AG04450 (cell line): ENCODE data around the gene WDR33. TPM values are rescaled to one million over a fixed set of nuclear protein-coding genes. Genes with fewer than 3 reads are reported as not detected.
A peak's percentile ranks its signal among the peaks of the same experiment; 100 is the strongest.

ENCODE experiments used
- CTCF ChIA-PET: fragments of 300-600, 350-600 bp; formaldehyde crosslinking; extraction: SDS; loops from one replicate; lab custom pipeline; 2022; ENCODE audit warnings: antibody characterized with exemption, inconsistent platforms; lab: Charles Lee
- POLR2A ChIA-PET: fragments of 350-600 bp; formaldehyde crosslinking; extraction: SDS; loops from one replicate; lab custom pipeline; 2021; ENCODE audit warnings: antibody characterized with exemption, inconsistent platforms; lab: Yijun Ruan, JAX
- DNase-seq: peaks from one replicate; pipeline ENCODE4 v3.0.0-alpha.2; 2011; ENCODE audit warnings: low read depth, low spot score
- H3K27ac ChIP-seq: one replicate; pipeline ENCODE4 v1.5.1; 2012; ENCODE audit warnings: low read depth, low read length, control low read depth
- H3K27me3 ChIP-seq: one replicate; pipeline ENCODE4 v1.6.0; 2012; ENCODE audit warnings: low read length; ENCODE audit not compliant: control insufficient read depth, insufficient read depth
- H3K4me3 ChIP-seq: 2 replicates; pipeline ENCODE4 v1.5.1; 2011; ENCODE audit warnings: mild to moderate bottlenecking, low read depth, low read length, control low read depth
- H3K9me3 ChIP-seq: 2 replicates; pipeline ENCODE4 v1.5.1; 2012; ENCODE audit warnings: low read length; ENCODE audit not compliant: control insufficient read depth, insufficient read depth
- CTCF ChIP-seq: IDR thresholded peaks from 2 replicates; pipeline ENCODE4 v1.5.1; 2011; ENCODE audit warnings: low read depth, low read length, control low read depth, inconsistent platforms
- polyA plus RNA-seq: library from polyadenylated mRNA; depleted of rRNA; stranded (reverse); fragments of >200 nt; gene quantifications from 2 replicates; pipeline ENCODE4 v1.2.3, GENCODE V29; 2011

The WDR33 gene
- polyA plus RNA-seq, 1 experiment: 54.1 TPM

GRCh38 chr2:127678991-127679390 lies 132.0 kb downstream of the WDR33 start:
- no peak overlapping the region for H3K27ac ChIP-seq
- ChIA-PET POLR2A (no interaction called here), CTCF (no interaction called here)
- no peaks in the 10 kb centered on the region; the same call in 1 of the 2 replicates for H3K9me3 ChIP-seq
- no peak for TF ChIP-seq CTCF
- H3K27me3 ChIP-seq: peaks cover 17% of the 10 kb centered on the region
- no peak for DNase-seq
- H3K4me3 ChIP-seq: no peak overlapping the region

- no peak overlapping the region for H3K4me3 ChIP-seq
- H3K9me3 ChIP-seq: no peaks in the 10 kb centered on the region; the same call in 1 of the 2 replicates
- CTCF ChIA-PET: no interaction called here
- no peak for TF ChIP-seq CTCF
- peaks cover 17% of the 10 kb centered on the region for H3K27me3 ChIP-seq
- DNase-seq: no peak
- H3K27ac ChIP-seq: no peak overlapping the region
- POLR2A ChIA-PET: no interaction called here
These were observed 132.4 kb downstream of the WDR33 start for GRCh38 chr2:127678531-127678930.

GRCh38 chr2:127676906-127677305 lies 134.1 kb downstream of the WDR33 start:
- ChIA-PET POLR2A (no interaction called here), CTCF (no interaction called here)
- TF ChIP-seq CTCF: no peak
- peaks cover 17% of the 10 kb centered on the region for H3K27me3 ChIP-seq
- DNase-seq: no peak
- no peak overlapping the region for H3K4me3 ChIP-seq
- no peak overlapping the region for H3K27ac ChIP-seq
- H3K9me3 ChIP-seq: no peaks in the 10 kb centered on the region; the same call in 1 of the 2 replicates

GRCh38 chr2:127675331-127676261 lies 135.4 kb downstream of the WDR33 start, which contains the start of gene LIMS2:
TSS of gene LIMS2 (minus strand) at chr2:127675530. CDS start at chr2:127675024, 506 bp downstream.
- Histone ChIP-seq H3K27ac (no peak within 1 kb of the TSS), H3K9me3 (no peaks in the 10 kb centered on the region; the same call in 1 of the 2 replicates), H3K4me3 (peak within 1 kb of the TSS; percentile 63), H3K27me3 (peaks cover 17% of the 10 kb centered on the region)
- POLR2A ChIA-PET: interaction anchor here (1.0 to 1.3 kb wide), 3 partner anchors 88 to 382 kb away, joined by 3 to 7 read pairs (median 3); partner anchors contain the start of genes ERCC3 and IWS1
- CTCF ChIA-PET: interaction anchor here (1.1 to 1.6 kb wide), 3 partner anchors 25 to 194 kb away, joined by 3 to 7 read pairs (median 4); partner anchors contain the start of gene POLR2D
- TF ChIP-seq CTCF: no peak
- no peak for DNase-seq
